ENCODE results near the gene PLCB1. TPM values are rescaled to one million over a fixed set of nuclear protein-coding genes. Genes with fewer than 3 reads are reported as not detected.
"Not testable (repeated sequence)": the region's sequence is repeated elsewhere in the genome, so short reads cannot be mapped to it uniquely, and the experiment has no call there.

PLCB1 gene
- total RNA-seq (2014; rRNA removed; shearing (Covaris generic); ENCODE audit: low replicate concordance), result 11.8 and 16.0 TPM in 2 replicates

DNA sequence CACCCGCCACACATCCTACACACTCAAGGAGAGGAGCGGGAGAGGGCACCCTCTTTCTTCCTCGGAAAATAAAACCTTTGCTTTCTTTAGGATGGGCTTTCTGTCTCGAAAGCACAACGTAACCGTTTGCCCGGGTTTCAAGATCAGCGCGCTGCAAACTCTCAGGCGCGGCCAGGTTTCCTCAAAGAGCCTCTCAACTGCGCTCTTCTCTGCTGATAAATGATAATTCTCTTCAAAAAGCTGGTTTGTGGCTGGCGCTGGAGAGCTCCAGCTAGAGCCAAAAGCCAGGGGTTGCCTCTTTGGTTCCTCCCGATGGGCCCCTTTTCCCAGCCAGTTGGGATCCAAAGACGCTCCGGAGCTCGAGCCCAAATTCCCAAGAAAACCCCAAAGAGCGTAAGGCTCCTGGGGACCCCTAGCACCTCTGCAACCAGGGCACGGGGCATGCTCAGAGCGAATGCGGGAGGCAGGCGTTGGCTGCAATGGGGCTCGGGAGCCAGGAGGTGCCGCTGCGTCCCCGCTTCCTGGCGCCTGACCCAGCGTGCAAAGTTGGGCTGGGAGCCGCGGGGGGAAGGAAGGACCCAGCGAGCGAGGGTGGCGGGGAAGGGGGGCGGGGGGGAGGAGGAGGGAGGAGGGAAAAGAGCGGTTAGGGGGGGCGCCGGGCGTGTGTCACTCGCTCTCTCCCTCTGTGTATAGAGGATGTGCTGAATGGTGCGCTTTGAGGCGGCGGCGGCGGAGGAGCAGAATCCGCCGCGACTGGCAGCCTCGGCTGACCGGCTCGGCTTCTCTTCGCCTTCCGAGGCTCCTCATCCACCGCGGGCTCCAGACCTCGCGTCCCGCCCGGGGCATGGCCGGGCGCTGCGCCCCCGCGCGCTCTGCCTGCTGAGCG, at the start of gene PLCB1:
Gene PLCB1 (plus strand): TSS at position 669 of the 886 bp plus-strand sequence. CDS start 386 bp downstream, outside the sequence.
- Histone ChIP-seq H3K36me3 (no peaks in the 10 kb centered on the region), H3K27me3 (peaks cover 7% of the 10 kb centered on the region; the same call in 1 of the 2 replicates), H3K9me3 (no peaks in the 10 kb centered on the region), H3K4me3 (peak within 1 kb of the TSS; percentile 60)
- peak; percentile 92 for DNase-seq

DNA sequence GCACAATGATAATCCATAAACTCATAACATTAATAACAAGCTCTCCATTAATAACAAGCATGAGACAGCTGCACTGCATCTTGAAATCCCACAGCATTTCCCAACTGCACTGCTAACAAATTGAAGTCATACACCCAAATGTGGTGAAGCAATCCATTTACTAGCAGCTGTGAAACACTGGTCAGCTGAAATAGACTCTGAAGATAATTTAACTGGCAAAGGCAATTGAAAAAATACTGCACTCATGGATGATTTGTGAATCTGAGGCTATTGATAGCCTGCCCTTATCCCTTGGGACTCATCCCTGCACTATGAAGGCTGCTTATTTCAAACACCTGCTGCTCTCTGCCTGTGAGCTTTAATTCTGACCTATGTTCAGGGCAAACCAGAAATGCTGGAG, 49.1 kb upstream of the PLCB1 start:
- no peak for DNase-seq
- H3K36me3 ChIP-seq, result no peaks in the 10 kb centered on the region
- peaks cover 4% of the 10 kb centered on the region for H3K27me3 ChIP-seq
- H3K4me3 ChIP-seq, result no peak overlapping the region
- H3K9me3 ChIP-seq, result no peaks in the 10 kb centered on the region

DNA sequence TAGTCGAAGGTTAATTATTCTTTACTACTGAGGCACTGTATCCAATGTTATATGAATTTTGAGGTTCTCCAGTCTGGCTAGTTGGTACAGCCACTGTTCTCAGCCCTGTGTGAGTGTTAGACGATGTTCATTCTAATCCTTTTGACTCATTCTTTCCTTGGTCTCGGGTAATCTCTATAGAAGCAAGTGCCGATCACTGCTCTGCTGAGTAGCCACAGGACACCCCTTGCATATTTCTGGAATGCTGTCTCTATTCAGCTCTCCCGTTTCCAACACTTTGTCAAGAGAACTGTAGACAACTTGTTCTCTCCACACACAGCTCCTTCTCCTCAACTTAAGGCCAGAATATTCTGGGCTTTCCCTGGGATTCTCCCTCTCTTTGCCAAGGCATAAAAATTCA, 42.4 kb upstream of the PLCB1 start:
- Histone ChIP-seq H3K36me3 (no peaks in the 10 kb centered on the region), H3K9me3 (no peaks in the 10 kb centered on the region), H3K4me3 (no peak overlapping the region), H3K27me3 (peaks cover 8% of the 10 kb centered on the region)
- no peak for DNase-seq

DNA sequence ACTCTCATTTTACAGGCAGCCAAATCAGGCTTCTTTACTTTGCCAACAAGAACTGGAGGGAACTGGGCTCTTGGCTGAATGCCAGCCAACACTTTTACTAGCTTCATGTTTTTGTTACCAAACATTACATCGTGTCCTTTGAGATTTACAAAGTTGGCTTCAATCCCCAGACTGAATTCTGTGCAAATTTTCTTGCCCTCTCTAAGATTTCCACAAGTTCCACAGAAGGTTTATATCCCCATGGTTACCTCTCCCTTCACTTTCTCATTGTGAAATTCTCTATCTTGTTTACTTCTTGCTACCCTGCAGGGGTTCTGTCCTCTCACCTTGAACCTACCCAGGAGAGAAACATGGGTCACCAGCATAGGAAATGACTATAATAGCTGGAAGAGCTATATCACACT, 37.6 kb upstream of the PLCB1 start:
- H3K36me3 ChIP-seq, result no peaks in the 10 kb centered on the region
- H3K4me3 ChIP-seq, result no peak overlapping the region
- H3K27me3 ChIP-seq, result no peaks in the 10 kb centered on the region
- DNase-seq, result peak; percentile 69
- no peaks in the 10 kb centered on the region for H3K9me3 ChIP-seq

DNA sequence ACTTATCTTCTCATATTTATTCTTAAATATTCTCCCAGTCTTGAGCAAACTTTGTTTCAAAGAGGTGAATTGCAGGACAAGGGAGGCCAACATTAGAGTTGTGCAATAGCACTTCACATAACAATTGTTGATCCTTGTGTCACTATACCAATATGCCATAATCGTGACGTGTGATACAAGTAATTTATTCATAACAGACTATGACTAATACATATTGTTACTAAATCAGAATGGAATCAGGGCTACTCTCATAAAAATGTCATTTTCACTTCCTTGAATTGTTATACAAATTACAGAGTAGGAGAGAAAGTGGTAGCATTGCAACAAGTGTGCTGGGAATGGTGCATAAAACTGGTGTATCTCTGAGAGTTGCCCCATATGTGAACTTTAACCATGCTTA, 37.2 kb upstream of the PLCB1 start:
- DNase-seq, result no peak

DNA sequence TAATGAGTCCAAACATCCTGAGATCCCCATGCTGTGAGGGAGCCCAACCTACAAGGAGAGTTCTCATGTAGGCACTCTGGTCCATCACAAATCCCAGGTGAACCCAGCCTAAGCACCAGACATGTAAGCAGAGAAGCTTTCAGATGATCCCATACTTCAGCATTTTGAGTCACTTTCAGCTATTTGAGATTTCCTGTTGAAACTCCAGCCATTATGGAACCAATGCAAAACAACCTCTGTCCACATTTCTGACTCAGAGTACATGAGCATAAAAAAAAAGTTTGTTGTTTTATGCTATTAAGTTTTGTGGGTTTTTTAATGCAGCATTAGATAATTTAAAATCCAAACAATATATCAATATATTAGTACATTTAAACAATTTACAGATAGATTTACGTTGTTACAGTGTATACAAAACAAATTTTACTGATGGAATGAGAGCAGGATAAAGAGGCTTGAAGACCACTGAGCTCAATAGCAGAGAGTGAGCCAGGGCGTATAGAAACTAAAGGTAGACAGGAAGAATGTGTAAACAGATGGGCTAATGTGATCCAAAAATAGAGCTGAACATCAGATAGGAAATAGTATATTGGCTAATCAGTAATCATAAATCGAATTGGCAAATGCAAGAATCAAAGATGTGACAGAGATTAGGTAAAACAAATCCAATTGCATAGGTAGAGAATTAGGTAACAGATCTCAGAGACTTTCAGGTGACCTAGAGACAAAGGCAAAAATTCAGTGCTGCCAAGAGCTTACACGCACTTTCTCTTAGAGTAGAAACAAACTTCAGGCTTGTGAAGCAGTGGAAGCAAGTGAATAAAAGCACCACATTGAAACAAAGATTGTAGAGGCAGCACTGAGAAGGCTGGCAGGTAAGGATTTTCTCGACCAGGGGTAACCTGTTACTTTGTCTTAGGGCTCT, 36.2 kb upstream of the PLCB1 start:
- no peak overlapping the region for H3K4me3 ChIP-seq
- DNase-seq, result no peak
- no peaks in the 10 kb centered on the region for H3K36me3 ChIP-seq
- no peaks in the 10 kb centered on the region for H3K27me3 ChIP-seq
- no peaks in the 10 kb centered on the region; the same call in 1 of the 2 replicates for H3K9me3 ChIP-seq

More for the DNA sequence above, 37.2 kb upstream of the PLCB1 start:
- H3K4me3 ChIP-seq, result no peak overlapping the region
- no peaks in the 10 kb centered on the region for H3K36me3 ChIP-seq
- H3K27me3 ChIP-seq, result no peaks in the 10 kb centered on the region
- H3K9me3 ChIP-seq, result no peaks in the 10 kb centered on the region

DNA sequence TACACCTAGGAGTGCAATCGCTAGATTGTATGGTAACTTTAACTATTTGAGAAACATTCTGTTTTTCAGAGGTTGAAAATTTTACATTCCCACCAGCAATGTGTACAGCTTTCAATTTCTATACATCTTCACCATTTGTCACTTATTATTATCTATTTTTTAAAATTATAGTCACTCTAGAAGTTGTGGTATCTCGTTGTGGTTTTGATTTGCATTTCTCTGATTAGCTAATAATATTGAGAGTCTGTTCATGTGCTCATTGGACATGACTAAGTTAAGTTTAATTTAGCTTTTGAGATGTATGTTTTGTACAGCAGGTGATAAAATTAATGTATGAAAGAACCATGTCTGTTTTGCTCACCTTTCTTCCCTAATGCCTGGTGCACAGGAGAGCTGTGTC, 34.8 kb upstream of the PLCB1 start:
- H3K27me3 ChIP-seq, result no peaks in the 10 kb centered on the region
- H3K4me3 ChIP-seq, result no peak overlapping the region
- no peaks in the 10 kb centered on the region; the same call in 1 of the 2 replicates for H3K9me3 ChIP-seq
- no peak for DNase-seq
- no peaks in the 10 kb centered on the region for H3K36me3 ChIP-seq

DNA sequence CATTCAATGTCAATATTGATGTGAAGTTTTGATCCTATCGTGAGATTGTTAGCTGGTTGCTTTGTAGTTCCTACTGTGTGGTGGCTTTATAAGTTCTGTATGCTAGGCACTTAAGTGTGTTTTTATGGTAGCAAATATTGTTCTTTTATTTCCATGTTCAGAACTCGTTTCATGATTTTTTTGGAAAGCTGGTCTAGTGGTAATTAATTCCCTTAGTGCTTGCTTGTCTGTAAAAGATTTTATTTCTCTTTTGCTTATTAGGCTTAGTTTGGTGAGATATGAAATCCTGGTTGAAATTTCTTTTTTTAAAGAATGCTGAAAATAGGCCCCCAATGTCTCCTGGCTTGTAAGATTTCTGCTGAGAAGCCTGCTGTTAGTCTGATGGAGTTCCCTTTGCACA, 27.8 kb upstream of the PLCB1 start:
- no peaks in the 10 kb centered on the region for H3K27me3 ChIP-seq
- peaks cover 13% of the 10 kb centered on the region for H3K9me3 ChIP-seq
- no peaks in the 10 kb centered on the region for H3K36me3 ChIP-seq
- no peak for DNase-seq
- H3K4me3 ChIP-seq, result no peak overlapping the region

DNA sequence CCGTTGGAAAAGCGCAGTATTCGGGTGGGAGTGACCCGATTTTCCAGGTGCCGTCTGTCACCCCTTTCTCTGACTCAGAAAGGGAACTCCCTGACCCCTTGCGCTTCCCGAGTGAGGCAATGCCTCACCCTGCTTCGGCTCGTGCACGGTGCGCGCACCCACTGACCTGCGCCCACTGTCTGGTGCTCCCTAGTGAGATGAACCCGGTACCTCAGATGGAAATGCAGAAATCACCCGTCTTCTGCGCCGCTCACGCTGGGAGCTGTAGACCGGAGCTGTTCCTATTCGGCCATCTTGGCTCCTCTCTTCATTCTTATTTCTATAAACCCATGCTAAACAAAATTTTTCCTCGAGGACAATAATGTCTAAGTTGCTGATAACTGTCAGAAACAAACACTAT, 17.5 kb upstream of the PLCB1 start:
- not testable (repeated sequence) for H3K27me3 ChIP-seq, DNase-seq, H3K4me3 ChIP-seq, H3K36me3 ChIP-seq, H3K9me3 ChIP-seq

DNA sequence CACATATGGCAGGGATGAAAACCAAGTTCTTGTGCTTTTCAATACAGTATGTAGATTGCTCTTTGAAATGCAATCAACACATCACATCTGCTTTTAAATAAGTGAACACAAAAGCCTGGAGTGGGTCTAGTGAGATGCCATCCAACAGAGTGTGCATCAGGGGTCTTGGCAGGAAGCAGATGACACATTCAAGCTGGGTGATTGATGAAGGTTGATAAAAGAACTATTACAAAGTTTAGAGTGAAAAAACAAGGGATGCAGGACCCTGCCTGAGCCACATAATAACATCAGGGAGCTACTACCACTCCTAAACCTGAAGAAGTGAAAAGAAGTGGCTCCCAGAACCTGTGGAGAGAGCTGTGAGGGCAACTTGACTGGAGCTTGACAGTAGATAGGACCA, 16.6 kb upstream of the PLCB1 start:
- Histone ChIP-seq H3K36me3 (no peaks in the 10 kb centered on the region), H3K4me3 (no peak overlapping the region), H3K9me3 (no peaks in the 10 kb centered on the region), H3K27me3 (no peaks in the 10 kb centered on the region)
- no peak for DNase-seq

DNA sequence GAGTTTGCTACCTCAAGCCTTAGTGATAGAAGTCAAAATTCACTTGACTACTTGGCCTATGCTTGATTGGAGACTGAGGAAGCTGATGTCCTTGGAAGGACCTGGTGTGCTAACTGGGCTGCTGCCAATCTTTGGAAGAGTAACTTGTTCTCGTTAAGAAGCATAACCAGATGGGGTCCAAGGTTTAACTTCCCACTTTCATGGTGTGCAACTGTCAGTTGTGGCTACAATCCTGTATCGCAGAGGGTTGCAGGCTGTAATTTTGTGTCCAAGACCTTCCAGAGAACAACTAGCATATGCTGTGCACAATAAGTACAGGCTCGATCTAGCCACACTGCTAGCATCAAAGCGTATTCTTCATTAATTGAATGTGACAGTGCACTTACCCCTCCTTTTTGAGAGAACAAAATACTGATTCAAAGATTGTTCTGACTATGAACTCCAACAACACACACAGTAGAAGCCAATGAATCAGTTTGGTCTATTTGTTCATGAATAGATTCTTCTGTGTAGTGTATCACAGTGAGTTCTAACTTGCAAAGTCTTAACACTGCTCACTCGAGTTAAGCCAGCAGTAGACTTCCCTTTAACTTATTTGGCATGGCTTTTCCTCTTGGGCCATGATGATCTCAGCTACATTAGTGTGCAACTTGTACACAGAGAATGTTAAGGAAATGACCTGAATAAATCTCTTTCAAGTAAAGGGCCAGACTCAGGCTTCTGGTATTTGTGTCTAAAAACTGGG, 15.8 kb upstream of the PLCB1 start:
- no peaks in the 10 kb centered on the region for H3K27me3 ChIP-seq
- no peak overlapping the region for H3K4me3 ChIP-seq
- H3K9me3 ChIP-seq, result no peaks in the 10 kb centered on the region
- H3K36me3 ChIP-seq, result no peaks in the 10 kb centered on the region
- peak; percentile 29 for DNase-seq

DNA sequence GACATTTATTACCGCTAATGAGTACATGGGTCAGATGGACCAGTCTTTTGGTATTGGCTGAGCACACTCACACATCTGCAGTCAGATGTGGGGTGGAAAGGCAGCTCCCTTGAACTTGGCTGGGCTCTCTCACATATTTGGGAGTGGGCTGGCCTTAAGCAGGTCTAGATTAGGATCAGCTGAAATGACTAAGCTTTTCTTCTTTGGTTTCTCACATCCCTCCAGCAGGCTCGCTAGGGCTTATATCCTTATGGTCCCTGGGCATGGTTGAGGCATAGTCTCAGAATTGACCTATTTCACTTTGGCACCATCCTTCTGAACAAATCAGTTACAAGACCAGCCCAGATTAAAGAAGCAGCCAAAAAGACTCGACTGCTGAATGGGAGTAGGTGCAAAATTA, 14.4 kb upstream of the PLCB1 start:
- no peak overlapping the region for H3K4me3 ChIP-seq
- no peaks in the 10 kb centered on the region for H3K27me3 ChIP-seq
- H3K9me3 ChIP-seq, result no peaks in the 10 kb centered on the region
- no peaks in the 10 kb centered on the region for H3K36me3 ChIP-seq
- DNase-seq, result peak; percentile 12

DNA sequence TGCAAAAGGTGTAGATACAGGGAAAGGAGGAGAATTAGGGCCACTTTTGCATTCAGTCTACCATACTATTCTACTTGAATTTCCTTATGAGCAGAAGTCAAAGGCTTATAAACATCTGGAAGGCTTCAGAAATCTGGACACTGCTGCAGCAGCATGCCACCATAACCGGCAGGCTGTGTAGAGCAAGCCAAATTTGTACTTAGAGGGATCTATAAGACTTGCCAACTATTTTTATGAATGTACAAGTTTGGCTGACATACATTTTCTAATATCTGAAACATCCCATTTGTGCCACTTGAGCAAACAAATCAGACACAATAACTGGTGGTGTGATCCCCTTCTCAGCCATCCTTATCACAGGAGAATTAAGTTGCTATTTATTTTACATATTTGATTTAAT, 14.0 kb upstream of the PLCB1 start:
- no peak overlapping the region for H3K4me3 ChIP-seq
- peak; percentile 83 for DNase-seq
- H3K27me3 ChIP-seq, result no peaks in the 10 kb centered on the region

DNA sequence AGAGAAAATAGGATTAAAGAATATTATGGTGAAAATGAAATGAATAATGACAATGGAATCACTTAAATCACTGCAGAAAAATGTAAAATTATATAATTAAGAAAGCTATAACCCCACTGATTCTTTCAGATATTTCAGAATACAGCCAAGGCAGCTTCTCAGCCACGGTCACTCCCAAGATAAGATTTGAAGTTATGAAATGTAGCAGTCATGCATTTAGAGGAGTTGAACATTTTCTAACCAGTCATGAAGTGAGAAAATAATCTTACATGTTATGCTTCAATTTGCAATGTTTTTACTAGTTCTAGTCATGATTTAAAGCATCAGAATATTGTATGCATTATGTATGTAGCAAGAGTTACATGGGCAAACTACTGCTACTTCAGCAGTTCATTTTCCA, 13.3 kb upstream of the PLCB1 start:
- DNase-seq, result no peak
- no peaks in the 10 kb centered on the region for H3K27me3 ChIP-seq
- no peaks in the 10 kb centered on the region for H3K36me3 ChIP-seq
- H3K4me3 ChIP-seq, result no peak overlapping the region
- H3K9me3 ChIP-seq, result no peaks in the 10 kb centered on the region

More for the DNA sequence above, 14.0 kb upstream of the PLCB1 start:
- Histone ChIP-seq H3K36me3 (no peaks in the 10 kb centered on the region), H3K9me3 (no peaks in the 10 kb centered on the region)

DNA sequence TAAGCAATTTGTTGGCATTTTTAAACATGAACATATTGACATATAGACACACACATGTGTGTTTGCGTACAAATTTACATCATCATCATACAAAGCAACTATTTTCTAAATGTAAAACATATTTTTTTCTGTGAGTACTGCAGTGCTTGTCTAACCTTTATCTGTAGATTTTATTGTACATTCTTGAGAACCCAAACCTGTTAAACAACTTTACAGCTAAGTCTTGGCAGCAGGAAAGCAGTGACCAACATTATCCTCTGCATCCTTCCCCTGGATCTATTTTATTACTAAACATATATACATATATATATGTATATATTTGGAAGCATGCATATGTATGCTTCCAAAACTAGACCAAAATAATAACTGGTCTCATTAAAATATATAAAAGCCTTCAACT, 10.4 kb upstream of the PLCB1 start:
- Histone ChIP-seq H3K36me3 (no peaks in the 10 kb centered on the region), H3K9me3 (no peaks in the 10 kb centered on the region), H3K4me3 (no peak overlapping the region), H3K27me3 (0 out of 2 replicates have a peak, but pooled peaks cover 2% of the 10 kb centered on the region)
- DNase-seq, result no peak

DNA sequence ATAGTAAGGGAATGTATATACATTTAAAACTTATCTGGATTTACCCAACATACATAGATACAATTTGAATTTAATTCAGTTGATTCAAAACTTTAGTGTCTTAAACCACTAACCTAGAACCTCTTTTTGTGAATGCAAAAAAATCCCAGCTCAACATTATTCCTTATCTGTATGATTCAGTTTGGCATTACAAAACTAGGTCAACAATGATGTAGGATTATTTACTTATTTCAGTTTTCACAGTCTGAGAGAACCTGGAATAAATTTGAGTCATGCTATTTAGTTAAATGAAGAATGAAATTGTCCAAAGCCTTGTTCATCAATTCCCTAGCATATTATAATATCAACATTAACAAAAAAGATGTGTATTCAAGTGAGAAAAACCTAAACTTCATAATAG, 7.4 kb upstream of the PLCB1 start:
- H3K9me3 ChIP-seq, result no peaks in the 10 kb centered on the region
- no peaks in the 10 kb centered on the region for H3K36me3 ChIP-seq
- H3K4me3 ChIP-seq, result no peak overlapping the region
- 0 out of 2 replicates have a peak, but pooled peaks cover 4% of the 10 kb centered on the region for H3K27me3 ChIP-seq
- DNase-seq, result no peak

Data from MG63 (cell line).